Epidermal melanocyte (primary cell): Measurements from ENCODE around the gene MLLT1.

ENCODE experiments used
- DNase-seq: peaks from one replicate; pipeline ENCODE4 v3.0.0; 2011; ENCODE audit warnings: low spot score; ENCODE audit not compliant: insufficient read length

Gene MLLT1

DNA sequence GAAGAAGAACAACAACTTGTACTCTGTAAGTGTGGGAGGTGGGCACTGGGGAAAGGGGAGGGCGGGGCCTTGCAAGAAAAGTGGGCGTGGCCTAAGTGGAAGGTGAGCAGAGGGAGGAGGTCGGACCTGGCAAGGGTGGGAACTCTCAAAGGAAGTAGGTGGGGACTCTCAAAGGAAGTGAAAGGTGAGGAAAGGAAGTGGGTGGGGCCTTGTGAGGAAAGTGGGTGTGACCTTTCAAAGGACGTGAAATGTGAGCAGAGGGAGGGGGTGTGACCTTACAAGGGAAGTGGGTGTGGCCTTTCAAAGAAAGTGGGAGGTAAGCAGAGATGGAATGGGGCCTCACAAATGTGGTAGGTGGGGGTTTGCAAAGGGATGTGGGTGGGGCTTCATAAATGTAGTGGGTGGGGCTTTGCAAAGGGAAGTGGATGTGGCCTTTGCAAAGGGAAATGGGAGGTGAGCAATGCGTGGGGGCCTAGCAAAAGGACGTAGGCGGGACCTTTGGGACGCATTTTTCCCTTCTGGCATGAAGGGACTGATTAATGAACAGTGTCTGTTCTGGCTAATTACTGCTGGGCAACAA, 118.4 kb downstream of the MLLT1 start:
- no peak for DNase-seq
